Gastrocnemius medialis (tissue), 4 donors: Measurements from ENCODE around the gene TRIM44.

ENCODE experiments used
- CTCF ChIP-seq, 5 experiments: fragments of 450-650 bp in 3 of 5; fragments of 200-600 bp in 2 of 5; sonication (generic) in 2 of 5; IDR thresholded peaks in 4 of 5; conservative IDR thresholded peaks in 1 of 5; 1 replicate in 4 of 5; 2 replicates in 1 of 5; pipeline ENCODE4 v1.5.1; 2016 to 2019; ENCODE audit warnings: antibody characterized with exemption in 5 of 5, mild to moderate bottlenecking in 3 of 5, moderate library complexity in 3 of 5
- POLR2A ChIP-seq, 2 donors: fragments of 450-650 bp; IDR thresholded peaks; one replicate each; pipeline ENCODE4 v1.6.1; 2017; ENCODE audit warnings: antibody characterized with exemption in 2 of 2, mild to moderate bottlenecking in 2 of 2, moderate library complexity in 2 of 2

- no peak for TF ChIP-seq CTCF (IDR thresholded peaks at IDR 0.05 in 4 of 5, conservative IDR thresholded peaks at IDR 0.05 in 1 of 5)
- TF ChIP-seq POLR2A (IDR thresholded peaks at IDR 0.05) = no peak
Measured at GRCh38 chr11:35810045-35810645, 147.6 kb downstream of the TRIM44 start.
